HepG2 (cell line): Measurements from ENCODE around the gene CHST4. TPM values are rescaled to one million over a fixed set of nuclear protein-coding genes. Genes with fewer than 3 reads are reported as not detected.
A peak's percentile ranks its signal among the peaks of the same experiment; 100 is the strongest.

Experiments used
- ATRX ChIP-seq: sonication (generic); formaldehyde crosslinking; IDR thresholded peaks from 2 replicates; pipeline ENCODE4 v1.4.0; 2020; ENCODE audit warnings: missing genetic modification reagents, borderline replicate concordance
- CEBPG ChIP-seq: IDR thresholded peaks from 2 replicates; pipeline ENCODE4 v1.6.1; 2016
- DPF2 ChIP-seq: sonication (generic); formaldehyde crosslinking; IDR thresholded peaks from 2 replicates; pipeline ENCODE4 v1.4.0; 2020; ENCODE audit warnings: mild to moderate bottlenecking, low read depth, missing genetic modification reagents, borderline replicate concordance
- EEA1 ChIP-seq: sonication (generic); formaldehyde crosslinking; IDR thresholded peaks from 2 replicates; pipeline ENCODE4 v1.5.1; 2020; ENCODE audit warnings: mild to moderate bottlenecking, missing genetic modification reagents, borderline replicate concordance
- GABPA ChIP-seq, 2 experiments: IDR thresholded peaks; 2 replicates each; pipeline ENCODE4 v1.6.1; 2011 to 2016; ENCODE audit warnings: low read depth in 2 of 2, low read length in 1 of 2, missing biosample characterization in 1 of 2, missing genetic modification characterization in 1 of 2
- GATA4 ChIP-seq: sonication (generic); IDR thresholded peaks from 2 replicates; pipeline ENCODE4 v1.6.1; 2016; ENCODE audit warnings: antibody characterized with exemption, low read depth, borderline replicate concordance
- MEIS2 ChIP-seq: sonication (generic); formaldehyde crosslinking; IDR thresholded peaks from 2 replicates; pipeline ENCODE4 v1.9.0; 2021; ENCODE audit warnings: mild to moderate bottlenecking, missing genetic modification reagents
- NCOR1 ChIP-seq: fragments of 200-600 bp; sonication (generic); IDR thresholded peaks from 2 replicates; pipeline ENCODE4 v1.7.0; 2017; ENCODE audit warnings: antibody characterized with exemption, low read length, borderline replicate concordance
- PAXIP1 ChIP-seq: sonication (generic); formaldehyde crosslinking; conservative IDR thresholded peaks from 2 replicates; pipeline ENCODE4 v1.4.0; 2020; ENCODE audit warnings: mild to moderate bottlenecking, missing genetic modification reagents, moderate library complexity
- RAD21 ChIP-seq: fragments of 450-650 bp; formaldehyde crosslinking; IDR thresholded peaks from 2 replicates; pipeline ENCODE4 v1.5.0; 2020; ENCODE audit warnings: mild to moderate bottlenecking
- RAD51 ChIP-seq: fragments of 450-650 bp; IDR thresholded peaks from 2 replicates; pipeline ENCODE4 v1.6.1; 2016; ENCODE audit warnings: borderline replicate concordance
- RARA ChIP-seq: IDR thresholded peaks from 2 replicates; pipeline ENCODE4 v1.6.1; 2016; ENCODE audit warnings: missing genetic modification reagents, missing compliant biosample characterization
- SMYD3 ChIP-seq: sonication (generic); formaldehyde crosslinking; IDR thresholded peaks from 2 replicates; pipeline ENCODE4 v1.8.1; 2023; ENCODE audit warnings: mild to moderate bottlenecking, missing genetic modification reagents
- TBP ChIP-seq: sonication (generic); formaldehyde crosslinking; IDR thresholded peaks from 2 replicates; pipeline ENCODE4 v1.5.0; 2020; ENCODE audit warnings: missing genetic modification reagents
- TCF7 ChIP-seq: sonication (generic); IDR thresholded peaks from 2 replicates; pipeline ENCODE4 v1.6.1; 2016; ENCODE audit warnings: antibody characterized with exemption, low read depth
- ZFP1 ChIP-seq: IDR thresholded peaks from 2 replicates; pipeline ENCODE4 v1.6.1; 2016
- ZKSCAN5 ChIP-seq: sonication (generic); formaldehyde crosslinking; IDR thresholded peaks from 2 replicates; pipeline ENCODE4 v1.5.1; 2020; ENCODE audit warnings: mild to moderate bottlenecking, missing genetic modification reagents
- ZNF451 ChIP-seq: sonication (generic); formaldehyde crosslinking; IDR thresholded peaks from 2 replicates; pipeline ENCODE4 v1.5.0; 2020; ENCODE audit warnings: mild to moderate bottlenecking, missing genetic modification reagents
- ZNF512 ChIP-seq: sonication (generic); formaldehyde crosslinking; IDR thresholded peaks from 2 replicates; pipeline ENCODE4 v1.4.0; 2020; ENCODE audit warnings: mild to moderate bottlenecking, missing genetic modification reagents
- ZNF644 ChIP-seq: IDR thresholded peaks from 2 replicates; pipeline ENCODE4 v1.6.1; 2016; ENCODE audit warnings: low read depth
- ZNF788 ChIP-seq: sonication (generic); formaldehyde crosslinking; IDR thresholded peaks from 2 replicates; pipeline ENCODE4 v1.5.0; 2020; ENCODE audit warnings: mild to moderate bottlenecking, missing genetic modification reagents, borderline replicate concordance
- polyA plus RNA-seq, 8 experiments: library from polyadenylated mRNA; depleted of rRNA in 3 of 8; stranded (reverse) in 7 of 8; unstranded in 1 of 8; fragments of >200 nt; fragmentation: Illumina TruSeq in 4 of 8; extraction: Trizol in 4 of 8; gene quantifications; 2 replicates each; pipeline versions ENCODE4 v1.2.1 to v1.2.3, GENCODE V29; 2011 to 2016; ENCODE audit warnings: low read depth in 4 of 8, missing spikeins in 1 of 8, mixed read lengths in 1 of 8; ENCODE audit not compliant: insufficient read depth in 1 of 8
- total RNA-seq, 5 experiments: library from RNA; depleted of rRNA; stranded (reverse); fragments of >200 nt; fragmentation: Illumina TruSeq; extraction: Trizol; gene quantifications; 2 replicates each; pipeline ENCODE4 v1.2.3, GENCODE V29; 2016; ENCODE audit warnings: low read depth in 1 of 5
- TF ChIP-seq, protein P1 (sequence below): sonication (generic); formaldehyde crosslinking; IDR thresholded peaks from 2 replicates; pipeline ENCODE4 v1.5.0; 2020; ENCODE audit warnings: missing genetic modification reagents

CHST4 gene
- total and polyA plus RNA-seq, 2 of the 13 experiments (the other 11 are each of a cell fraction or from before 2014, with no cell fraction given): not detected

- TF ChIP-seq, protein P1, sequence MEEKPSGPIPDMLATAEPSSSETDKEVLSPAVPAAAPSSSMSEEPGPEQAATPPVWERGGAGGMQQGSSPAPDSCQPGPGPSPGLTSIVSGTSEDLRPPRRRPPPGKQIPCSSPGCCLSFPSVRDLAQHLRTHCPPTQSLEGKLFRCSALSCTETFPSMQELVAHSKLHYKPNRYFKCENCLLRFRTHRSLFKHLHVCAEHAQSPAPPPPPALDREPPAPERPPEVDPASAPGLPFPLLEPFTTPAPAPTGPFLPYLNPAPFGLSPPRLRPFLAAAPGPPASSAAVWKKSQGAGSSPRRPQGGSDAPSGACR (CRISPR knock-in tag): no peak
- TF ChIP-seq PAXIP1 (CRISPR knock-in tag) (peak; percentile 97), MEIS2 (CRISPR knock-in tag) (peak; percentile 95), SMYD3 (0 out of 2 replicates have a peak, but pooled peaks have one; percentile 45), ZFP1 (CRISPR knock-in tag) (peak; percentile 34; the same call in 1 of the 2 replicates), ZNF451 (CRISPR knock-in tag) (no peak), GATA4 (peak; percentile 40; the same call in 1 of the 2 replicates), ZKSCAN5 (CRISPR knock-in tag) (no peak), TCF7 (no peak), RAD21 (CRISPR knock-in tag) (peak; percentile 13; the same call in 1 of the 2 replicates), ATRX (CRISPR knock-in tag) (no peak), ZNF788 (peak; percentile 12; the same call in 1 of the 2 replicates), ZNF512 (CRISPR knock-in tag) (no peak), RAD51 (no peak), ZNF644 (CRISPR knock-in tag) (peak; percentile 94), RARA (CRISPR knock-in tag) (peak; percentile 52; the same call in 1 of the 2 replicates), CEBPG (CRISPR knock-in tag) (peak; percentile 81), DPF2 (CRISPR knock-in tag) (peak; percentile 53; the same call in 1 of the 2 replicates), GABPA (IDR thresholded peaks at IDR 0.05; ENCODE audit: low read depth, low read length) (no peak), GABPA (CRISPR knock-in tag; IDR thresholded peaks at IDR 0.05; ENCODE audit: low read depth) (peak; percentile 29; the same call in 1 of the 2 replicates), NCOR1 (peak; percentile 84; the same call in 1 of the 2 replicates), EEA1 (CRISPR knock-in tag) (no peak), TBP (CRISPR knock-in tag) (no peak)
These were observed 46.4 kb downstream of the CHST4 start (continued) for GRCh38 chr16:71572497-71573116.
